Measurements from ENCODE around the gene MYOM1.
"Not testable (repeated sequence)": the region's sequence is repeated elsewhere in the genome, so short reads cannot be mapped to it uniquely, and the experiment has no call there.

MYOM1 gene

DNA sequence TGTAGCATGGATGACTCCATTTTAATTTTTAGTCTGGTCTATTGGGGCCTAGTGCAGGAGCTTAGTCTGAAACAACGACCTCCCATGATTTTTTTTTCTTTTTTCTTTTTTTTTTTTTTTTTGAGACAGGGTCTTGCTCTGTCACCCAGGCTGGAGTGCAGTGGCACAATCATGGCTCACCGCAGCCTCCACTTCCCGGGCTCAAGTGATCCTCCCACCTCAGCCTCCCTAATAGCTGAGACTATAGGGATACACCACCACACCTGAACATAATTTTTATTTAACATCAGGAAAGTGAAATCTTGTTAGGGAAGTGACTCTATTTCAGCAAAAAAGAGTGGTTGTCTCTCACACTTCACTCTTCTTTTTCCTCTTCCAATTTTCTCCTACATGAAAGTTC, 191.7 kb downstream of the MYOM1 start:
- H3K4me1 ChIP-seq (ENCODE audit: control insufficient read depth in 1 of 2, insufficient read depth in 2 of 2, low read length in 2 of 2): peaks cover 8 to 10% of the 10 kb centered on the region in 2 donors
- H3K27me3 ChIP-seq (ENCODE audit: low read depth, low read length); H3K4me3 ChIP-seq (ENCODE audit: low read depth in 1 of 2, low read length in 2 of 2); H3K27ac ChIP-seq (ENCODE audit: low read length); H3K9me3 ChIP-seq (ENCODE audit: control insufficient read depth in 1 of 2, low read length in 2 of 2); H3K36me3 ChIP-seq (ENCODE audit: control insufficient read depth in 1 of 2, insufficient read depth in 2 of 2, low read length in 2 of 2): not testable (repeated sequence)

DNA sequence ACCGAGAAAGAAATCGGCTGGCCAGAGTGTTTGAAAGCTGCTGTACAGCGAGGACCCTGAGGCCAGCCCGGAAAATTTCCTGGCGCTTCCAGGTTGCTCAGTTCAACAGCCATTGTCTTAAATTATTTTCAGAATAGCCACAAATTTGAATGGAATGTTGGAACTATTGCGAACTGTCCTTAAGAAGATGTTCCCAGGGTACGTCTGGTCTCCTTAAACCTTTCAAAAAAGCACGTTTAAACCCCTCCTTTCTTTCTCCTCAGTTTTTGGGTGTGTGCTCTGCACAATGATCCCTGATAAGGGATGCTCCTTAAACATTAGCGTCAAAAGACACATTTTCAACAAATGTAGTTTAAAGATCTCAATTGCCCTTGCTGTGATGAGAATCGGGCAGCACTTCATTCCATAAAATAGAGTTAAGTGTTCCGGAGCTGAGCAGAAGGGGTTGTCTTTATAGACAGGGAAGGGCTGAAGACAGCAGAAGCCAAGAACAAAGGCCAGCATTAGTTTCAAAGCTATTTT, 192.3 kb downstream of the MYOM1 start:
- peak overlapping the region; percentile 4 for H3K27ac ChIP-seq (ENCODE audit: low read length)
- H3K4me1 ChIP-seq (ENCODE audit: control insufficient read depth in 1 of 2, insufficient read depth in 2 of 2, low read length in 2 of 2): peaks cover 8 to 10% of the 10 kb centered on the region in 2 donors
- H3K4me3 ChIP-seq (ENCODE audit: low read depth in 1 of 2, low read length in 2 of 2): no peak overlapping the region
- no peaks in the 10 kb centered on the region for H3K9me3 ChIP-seq (ENCODE audit: control insufficient read depth in 1 of 2, low read length in 2 of 2)
- no peaks in the 10 kb centered on the region for H3K27me3 ChIP-seq (ENCODE audit: low read depth, low read length)
- H3K36me3 ChIP-seq (ENCODE audit: control insufficient read depth in 1 of 2, insufficient read depth in 2 of 2, low read length in 2 of 2): no peaks in the 10 kb centered on the region

DNA sequence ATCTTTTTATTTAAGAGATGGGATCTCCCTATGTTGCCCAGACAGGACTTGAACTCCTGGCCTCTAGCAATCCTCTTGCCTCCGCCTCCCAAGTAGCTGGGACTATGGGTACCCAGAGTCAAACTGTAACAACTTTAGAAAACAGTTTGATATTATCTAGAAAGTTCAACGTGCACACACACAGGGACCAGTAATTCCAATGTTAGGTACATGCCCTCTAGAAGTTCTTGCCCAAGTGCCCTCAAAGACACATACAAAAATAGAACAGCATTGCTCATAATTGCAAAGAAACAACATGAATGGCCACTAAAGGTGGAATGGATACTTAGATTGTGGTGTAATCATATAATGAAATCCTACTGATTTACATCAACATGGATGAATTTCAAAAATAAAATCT, 194.2 kb downstream of the MYOM1 start:
- Histone ChIP-seq H3K9me3 (ENCODE audit: control insufficient read depth in 1 of 2, low read length in 2 of 2) (no peaks in the 10 kb centered on the region), H3K4me1 (ENCODE audit: control insufficient read depth in 1 of 2, insufficient read depth in 2 of 2, low read length in 2 of 2) (peaks cover 8 to 10% of the 10 kb centered on the region in 2 donors), H3K27ac (ENCODE audit: low read length) (no peak overlapping the region), H3K36me3 (ENCODE audit: control insufficient read depth in 1 of 2, insufficient read depth in 2 of 2, low read length in 2 of 2) (no peaks in the 10 kb centered on the region), H3K27me3 (ENCODE audit: low read depth, low read length) (no peaks in the 10 kb centered on the region), H3K4me3 (ENCODE audit: low read depth in 1 of 2, low read length in 2 of 2) (no peak overlapping the region)

DNA sequence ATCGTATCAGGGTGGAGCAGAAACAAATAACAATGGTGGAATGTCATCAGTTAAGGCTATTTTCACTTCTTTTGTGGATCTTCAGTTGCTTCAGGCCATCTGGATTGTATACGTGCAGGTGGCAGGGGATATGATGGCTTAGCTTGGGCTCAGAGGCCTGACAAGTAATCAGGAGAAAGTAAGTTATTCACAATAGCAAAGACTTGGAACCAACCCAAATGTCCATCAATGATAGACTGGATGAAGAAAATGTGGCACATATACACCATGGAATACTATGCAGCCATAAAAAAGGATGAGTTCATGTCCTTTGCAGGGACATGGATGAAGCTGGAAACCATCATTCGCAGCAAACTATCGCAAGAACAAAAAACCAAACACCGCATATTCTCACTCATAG, 196.2 kb downstream of the MYOM1 start:
- H3K9me3 ChIP-seq (ENCODE audit: control insufficient read depth in 1 of 2, low read length in 2 of 2); H3K27me3 ChIP-seq (ENCODE audit: low read depth, low read length); H3K4me3 ChIP-seq (ENCODE audit: low read depth in 1 of 2, low read length in 2 of 2): not testable (repeated sequence)

More for the DNA sequence above, 196.2 kb downstream of the MYOM1 start:
- H3K27ac ChIP-seq (ENCODE audit: low read length); H3K4me1 ChIP-seq (ENCODE audit: control insufficient read depth in 1 of 2, insufficient read depth in 2 of 2, low read length in 2 of 2); H3K36me3 ChIP-seq (ENCODE audit: control insufficient read depth in 1 of 2, insufficient read depth in 2 of 2, low read length in 2 of 2): not testable (repeated sequence)
